CD4-positive, alpha-beta T cell (primary cell): ENCODE data around the gene AKAP7. TPM values are rescaled to one million over a fixed set of nuclear protein-coding genes. Genes with fewer than 3 reads are reported as not detected.
A peak's percentile ranks its signal among the peaks of the same experiment; 100 is the strongest.

Experiments used
- ATAC-seq: fragments of 200-7000 bp; cut with Tn5 transposase; one replicate; pipeline ENCODE4 v1.10.0; 2022; ENCODE audit warnings: mild to moderate bottlenecking; ENCODE audit not compliant: poor library complexity
- CTCF ChIA-PET: fragments of 350-600 bp; sonication (Branson Sonifier 250); formaldehyde crosslinking; loops from one replicate; lab custom pipeline; 2021; ENCODE audit warnings: antibody characterized with exemption, inconsistent platforms; lab: Charles Lee
- POLR2A ChIA-PET: fragments of 350-600 bp; sonication (Branson Sonifier 250); formaldehyde crosslinking; loops from one replicate; lab custom pipeline; 2021; ENCODE audit warnings: antibody characterized with exemption, inconsistent platforms; lab: Charles Lee
- DNase-seq, 14 experiments: peaks; one replicate each; pipeline ENCODE4 v3.0.0-alpha.2; 2013 to 2020; ENCODE audit warnings: mixed read lengths in 2 of 14
- H3K27ac ChIP-seq, 2 donors: one replicate each; pipeline versions ENCODE4 v1.5.1 to v1.7.0; 2013; ENCODE audit warnings: low read length in 2 of 2, low read depth in 1 of 2, mild to moderate bottlenecking in 1 of 2
- H3K27me3 ChIP-seq, 2 experiments: 1 replicate in 1 of 2; 2 replicates in 1 of 2; pipeline versions ENCODE4 v1.6.1 to v1.7.0; 2013; ENCODE audit warnings: low read length in 2 of 2, control low read depth in 1 of 2, mild to moderate bottlenecking in 1 of 2, moderate library complexity in 1 of 2; ENCODE audit not compliant: insufficient read depth in 2 of 2, control insufficient read depth in 1 of 2
- H3K36me3 ChIP-seq: one replicate; pipeline ENCODE4 v1.6.1; 2013; ENCODE audit warnings: low read length, control low read depth; ENCODE audit not compliant: insufficient read depth
- H3K4me1 ChIP-seq: one replicate; pipeline ENCODE4 v1.6.1; 2013; ENCODE audit warnings: low read length, control low read depth; ENCODE audit not compliant: insufficient read depth
- H3K4me3 ChIP-seq: one replicate; pipeline ENCODE4 v1.5.1; 2013; ENCODE audit warnings: mild to moderate bottlenecking, low read length, moderate library complexity
- H3K9me3 ChIP-seq, 2 experiments: 1 replicate in 1 of 2; 2 replicates in 1 of 2; pipeline versions ENCODE4 v1.6.1 to v1.7.0; 2013; ENCODE audit warnings: low read length in 2 of 2, mild to moderate bottlenecking in 2 of 2, control low read depth in 1 of 2, moderate library complexity in 1 of 2; ENCODE audit not compliant: control insufficient read depth in 1 of 2, insufficient read depth in 1 of 2
- H3K27ac Mint-ChIP-seq: one replicate; pipeline ENCODE4 v1.8.0; 2020; ENCODE audit warnings: mixed read lengths
- H3K27me3 Mint-ChIP-seq: one replicate; pipeline ENCODE4 v1.8.0; 2021; ENCODE audit warnings: mixed read lengths
- H3K36me3 Mint-ChIP-seq: one replicate; pipeline ENCODE4 v1.8.0; 2021; ENCODE audit warnings: low read depth, mixed read lengths
- H3K4me1 Mint-ChIP-seq: one replicate; pipeline ENCODE4 v1.8.0; 2021; ENCODE audit warnings: low read depth, mixed read lengths
- H3K4me3 Mint-ChIP-seq: one replicate; pipeline ENCODE4 v1.8.0; 2020; ENCODE audit warnings: mild to moderate bottlenecking, mixed read lengths
- H3K9me3 Mint-ChIP-seq: one replicate; pipeline ENCODE4 v1.8.0; 2020; ENCODE audit warnings: mixed read lengths
- CTCF ChIP-seq: fragments of 200-600 bp; IDR thresholded peaks from one replicate; pipeline ENCODE4 v1.8.0; 2022; ENCODE audit warnings: antibody characterized with exemption, mild to moderate bottlenecking
- intact Hi-C, 2 experiments: fragments of 100-400 bp; cut with DNase I in 1 of 2; cut with micrococcal nuclease in 1 of 2; formaldehyde crosslinking; loops; one replicate each; pipeline versions ENCODE4 v1.15.1 to v1.9.0; 2023 to 2025; cut with DNase I, micrococcal nuclease
- total RNA-seq, 174 experiments: library from RNA in 2 of 174; stranded (reverse) in 2 of 174; gene quantifications; one replicate each; pipeline ENCODE4 v1.2.3 and lab custom pipeline; 2021 to 2026

The AKAP7 gene
- total RNA-seq, 2 experiments from 2014 or later, result 9.1 to 12.2 TPM

- ChIA-PET POLR2A (interaction anchor here (1.6 kb wide), 1 partner anchor 230 kb away, joined by 5 read pairs; no protein-coding TSS in a partner anchor), CTCF (interaction anchor here (1.3 to 2.7 kb wide), 2 partner anchors 225 to 230 kb away, joined by 5 to 20 read pairs; no protein-coding TSS in a partner anchor)
- no peaks in the 10 kb centered on the region for H3K9me3 ChIP-seq
- H3K27ac ChIP-seq, result no peak overlapping the region
- ATAC-seq (no peak), DNase-seq (no peak)
- Mint-ChIP-seq H3K4me3 (no peak overlapping the region), H3K4me1 (no peaks in the 10 kb centered on the region), H3K27me3 (no peaks in the 10 kb centered on the region), H3K9me3 (no peaks in the 10 kb centered on the region), H3K27ac (no peak overlapping the region), H3K36me3 (no peaks in the 10 kb centered on the region)
- TF ChIP-seq CTCF, result no peak
- no peaks in the 10 kb centered on the region for H3K27me3 ChIP-seq
- H3K36me3 ChIP-seq, result no peaks in the 10 kb centered on the region
- no peaks in the 10 kb centered on the region for H3K4me1 ChIP-seq
- H3K4me3 ChIP-seq, result no peak overlapping the region
- intact Hi-C loops, result loop anchor here (1.0 to 5.0 kb wide), 3 partner anchors 53 to 422 kb away; partner anchors contain the start of gene EPB41L2 (in 1 of the 2)
Observed at GRCh38 chr6:131115651-131116050, 19.6 kb upstream of the AKAP7 start.

GRCh38 chr6:131116321-131116720, 18.9 kb upstream of the AKAP7 start:
- ATAC-seq, result no peak
- Histone ChIP-seq H3K9me3 (no peaks in the 10 kb centered on the region), H3K4me3 (no peak overlapping the region), H3K27ac (no peak overlapping the region), H3K4me1 (no peaks in the 10 kb centered on the region), H3K27me3 (no peaks in the 10 kb centered on the region), H3K36me3 (no peaks in the 10 kb centered on the region)
- no peak for DNase-seq
- no peaks in the 10 kb centered on the region for H3K4me1 Mint-ChIP-seq
- H3K27me3 Mint-ChIP-seq, result no peaks in the 10 kb centered on the region
- no peaks in the 10 kb centered on the region for H3K9me3 Mint-ChIP-seq
- no peak for TF ChIP-seq CTCF
- no peak overlapping the region for H3K4me3 Mint-ChIP-seq
- ChIA-PET POLR2A (interaction anchor here (1.6 kb wide), 1 partner anchor 231 kb away, joined by 5 read pairs; no protein-coding TSS in a partner anchor), CTCF (interaction anchor here (1.3 to 2.7 kb wide), 4 partner anchors 16 to 236 kb away, joined by 3 to 20 read pairs (median 4); no protein-coding TSS in a partner anchor)
- H3K36me3 Mint-ChIP-seq, result no peaks in the 10 kb centered on the region
- intact Hi-C loops, result loop anchor here (1.0 to 5.0 kb wide), 3 partner anchors 54 to 421 kb away; partner anchors contain the start of gene EPB41L2 (in 1 of the 2)
- H3K27ac Mint-ChIP-seq, result no peak overlapping the region

- Histone ChIP-seq H3K4me1 (no peaks in the 10 kb centered on the region), H3K27ac (no peak overlapping the region), H3K4me3 (no peak overlapping the region), H3K36me3 (no peaks in the 10 kb centered on the region), H3K9me3 (no peaks in the 10 kb centered on the region), H3K27me3 (no peaks in the 10 kb centered on the region)
- ATAC-seq, result no peak
- TF ChIP-seq CTCF, result peak; percentile 66
- peak in 3 of 14 experiments; percentile 51 to 68 (median 64) for DNase-seq
- H3K4me1 Mint-ChIP-seq, result no peaks in the 10 kb centered on the region
- CTCF ChIA-PET, result interaction anchor here (0.6 to 2.7 kb wide), 5 partner anchors 17 to 237 kb away, joined by 3 to 20 read pairs (median 3); no protein-coding TSS in a partner anchor
- POLR2A ChIA-PET, result interaction anchor here (1.6 kb wide), 1 partner anchor 232 kb away, joined by 5 read pairs; no protein-coding TSS in a partner anchor
- no peak overlapping the region for H3K27ac Mint-ChIP-seq
- H3K9me3 Mint-ChIP-seq, result no peaks in the 10 kb centered on the region
- H3K36me3 Mint-ChIP-seq, result no peaks in the 10 kb centered on the region
- H3K27me3 Mint-ChIP-seq, result no peaks in the 10 kb centered on the region
- no peak overlapping the region for H3K4me3 Mint-ChIP-seq
- intact Hi-C loops, result loop anchor here (1.0 to 5.0 kb wide), 3 partner anchors 55 to 420 kb away; partner anchors contain the start of gene EPB41L2 (in 1 of the 2)
Observed at GRCh38 chr6:131116755-131117360, 18.4 kb upstream of the AKAP7 start.
